GM19043 (cell line): ENCODE measurements around the gene NPY1R.

ENCODE experiments used
- ATAC-seq: cut with Tn5 transposase; IDR thresholded peaks from one replicate; pipeline ENCODE4 v1.9.1; 2021; ENCODE audit warnings: low read depth; ENCODE audit not compliant: unreplicated experiment

The NPY1R gene

GRCh38 chr4:163332526-163333406 lies at the start of gene NPY1R:
TSS of gene NPY1R (minus strand) at chr4:163332596. CDS start at chr4:163326554, 6,042 bp downstream.
- ATAC-seq = peak; percentile 61

GRCh38 chr4:163380703-163381102 lies 48.3 kb upstream of the NPY1R start:
- ATAC-seq = no peak

GRCh38 chr4:163378661-163379060 lies 46.3 kb upstream of the NPY1R start:
- ATAC-seq = no peak

- no peak for ATAC-seq
These were observed 39.6 kb upstream of the NPY1R start for GRCh38 chr4:163372029-163372428.

- ATAC-seq = no peak
These were observed 35.3 kb upstream of the NPY1R start for GRCh38 chr4:163367651-163368050.

GRCh38 chr4:163356104-163356503 lies 23.7 kb upstream of the NPY1R start:
- no peak for ATAC-seq

- no peak for ATAC-seq
These were observed 20.7 kb upstream of the NPY1R start for GRCh38 chr4:163353054-163353453.

- ATAC-seq = no peak
These were observed 18.3 kb upstream of the NPY1R start for GRCh38 chr4:163350672-163351071.

- ATAC-seq = no peak
These were observed 12.0 kb upstream of the NPY1R start for GRCh38 chr4:163344147-163345125.

- ATAC-seq = no peak
These were observed 11.3 kb upstream of the NPY1R start, which contains the start of gene NPY5R for GRCh38 chr4:163343604-163344146. TSS of gene NPY5R (plus strand) at chr4:163343892. CDS start at chr4:163350274, 6,382 bp downstream.

GRCh38 chr4:163335384-163335783 lies 3.0 kb upstream of the NPY1R start:
- ATAC-seq = no peak

GRCh38 chr4:163331629-163332376 lies 593 bp downstream of the NPY1R start:
- ATAC-seq = peak; percentile 25

- ATAC-seq = no peak
These were observed 1.3 kb downstream of the NPY1R start for GRCh38 chr4:163330916-163331628.

GRCh38 chr4:163317110-163317509 lies 15.3 kb downstream of the NPY1R start:
- no peak for ATAC-seq

GRCh38 chr4:163309466-163309865 lies 22.9 kb downstream of the NPY1R start:
- ATAC-seq = no peak

- ATAC-seq = no peak
These were observed 29.3 kb downstream of the NPY1R start for GRCh38 chr4:163303069-163303468.

- ATAC-seq = no peak
These were observed 32.0 kb downstream of the NPY1R start for GRCh38 chr4:163300445-163300844.

GRCh38 chr4:163295138-163295537 lies 37.3 kb downstream of the NPY1R start:
- no peak for ATAC-seq

GRCh38 chr4:163284304-163284703 lies 48.1 kb downstream of the NPY1R start:
- no peak for ATAC-seq
